Panc1 (cell line): ENCODE measurements around the gene FAM81B. TPM values are rescaled to one million over a fixed set of nuclear protein-coding genes. Genes with fewer than 3 reads are reported as not detected.

Experiments
- ATAC-seq: fragments of 200-7000 bp; cut with Tn5 transposase; 2 replicates; pipeline ENCODE4 v1.9.1; 2020; ENCODE audit warnings: mild to moderate bottlenecking, moderate library complexity
- BruUV-seq: library from RNA; stranded (reverse); fragments of 400-500 nt; replicated peaks from 2 replicates; lab custom pipeline; 2021; lab: Mats Ljungman, UMichigan
- CTCF ChIA-PET: fragments of 300-600 bp; sonication (Branson Sonifier 250); formaldehyde crosslinking; loops from one replicate; lab custom pipeline; 2022; ENCODE audit warnings: antibody characterized with exemption; lab: Charles Lee
- POLR2A ChIA-PET: fragments of 300-600 bp; sonication (Branson Sonifier 250); formaldehyde crosslinking; loops from one replicate; lab custom pipeline; 2022; ENCODE audit warnings: antibody characterized with exemption; lab: Charles Lee
- DNase-seq: peaks from one replicate; pipeline ENCODE4 v3.0.0-alpha.2; 2010; ENCODE audit warnings: low read depth, low spot score
- H3K27ac ChIP-seq: 2 replicates; pipeline ENCODE4 v1.5.1; 2011; ENCODE audit warnings: mild to moderate bottlenecking, low read length, inconsistent platforms
- H3K27me3 ChIP-seq: fragments of 200-500 bp; sonication (Bioruptor generic); 2 replicates; pipeline ENCODE4 v1.6.0; 2014; ENCODE audit warnings: low read length, inconsistent platforms; ENCODE audit not compliant: control insufficient read depth, insufficient read depth
- H3K36me3 ChIP-seq: fragments of 200-500 bp; sonication (Bioruptor generic); 2 replicates; pipeline ENCODE4 v1.5.1; 2014; ENCODE audit warnings: inconsistent platforms, mild to moderate bottlenecking, low read length, moderate library complexity; ENCODE audit not compliant: control insufficient read depth, insufficient read depth
- H3K4me1 ChIP-seq: 2 replicates; pipeline ENCODE4 v1.5.1; 2011; ENCODE audit warnings: inconsistent platforms, mild to moderate bottlenecking, low read length, moderate library complexity; ENCODE audit not compliant: control insufficient read depth, insufficient read depth
- H3K4me3 ChIP-seq, 2 experiments: 2 replicates each; pipeline ENCODE4 v1.5.1; 2011 to 2012; ENCODE audit warnings: low read depth in 2 of 2, low read length in 2 of 2, mild to moderate bottlenecking in 2 of 2, inconsistent platforms in 1 of 2, moderate library complexity in 1 of 2
- H3K9me3 ChIP-seq: fragments of 200-500 bp; sonication (Bioruptor generic); 2 replicates; pipeline ENCODE4 v1.5.1; 2014; ENCODE audit warnings: low read depth, mild to moderate bottlenecking, inconsistent platforms, low read length, moderate library complexity; ENCODE audit not compliant: control insufficient read depth, insufficient read depth
- CTCF ChIP-seq: fragments of 450-650 bp; IDR thresholded peaks from 2 replicates; pipeline ENCODE4 v1.5.1; 2017; ENCODE audit warnings: mild to moderate bottlenecking
- POLR2AphosphoS5 ChIP-seq: IDR thresholded peaks from 2 replicates; pipeline ENCODE4 v1.6.1; 2012; ENCODE audit warnings: mild to moderate bottlenecking, low read depth, low read length, moderate library complexity
- SIN3A ChIP-seq: IDR thresholded peaks from 2 replicates; pipeline ENCODE4 v1.6.1; 2012; ENCODE audit warnings: low read depth, mild to moderate bottlenecking, low read length, moderate library complexity, borderline replicate concordance; ENCODE audit not compliant: insufficient read depth
- TCF7L2 ChIP-seq: IDR thresholded peaks from 2 replicates; pipeline ENCODE4 v1.6.1; 2011; ENCODE audit warnings: mild to moderate bottlenecking, low read depth, low read length, inconsistent platforms
- in situ Hi-C: cut with HindIII; loops from 2 replicates; pipeline ENCODE4 v1.10.0; 2016; ENCODE audit warnings: low sequenced_read_pairs, low pct_unique_long_range_greater_than_20kb
- intact Hi-C: fragments of 100-400 bp; cut with micrococcal nuclease; formaldehyde crosslinking; loops from one replicate; pipeline ENCODE4 v1.10.0; 2022; ENCODE audit not compliant: unreplicated experiment
- total RNA-seq: library from RNA; stranded (reverse); gene quantifications from one replicate; pipeline ENCODE4 v1.2.1, GENCODE V29; 2021; ENCODE audit not compliant: unreplicated experiment
- TF ChIP-seq, protein P1 (sequence below), 2 experiments: IDR thresholded peaks; 2 replicates each; pipeline ENCODE4 v1.6.1; 2011 to 2012; ENCODE audit warnings: low read depth in 2 of 2, control low read depth in 1 of 2, low read length in 1 of 2, mild to moderate bottlenecking in 1 of 2, moderate library complexity in 1 of 2; ENCODE audit not compliant: insufficient read depth in 1 of 2

The FAM81B gene
- total RNA-seq, 1 experiment from 2014 or later = not detected

GRCh38 chr5:95393279-95393678, 2.1 kb downstream of the FAM81B start:
- ATAC-seq (no peak), DNase-seq (no peak)
- POLR2A ChIA-PET = no interaction called here
- in situ Hi-C loops = no loop called here
- intact Hi-C loops = no loop called here
- no peak overlapping the region for H3K27ac ChIP-seq
- CTCF ChIA-PET = no interaction called here
- TF ChIP-seq, protein P1, sequence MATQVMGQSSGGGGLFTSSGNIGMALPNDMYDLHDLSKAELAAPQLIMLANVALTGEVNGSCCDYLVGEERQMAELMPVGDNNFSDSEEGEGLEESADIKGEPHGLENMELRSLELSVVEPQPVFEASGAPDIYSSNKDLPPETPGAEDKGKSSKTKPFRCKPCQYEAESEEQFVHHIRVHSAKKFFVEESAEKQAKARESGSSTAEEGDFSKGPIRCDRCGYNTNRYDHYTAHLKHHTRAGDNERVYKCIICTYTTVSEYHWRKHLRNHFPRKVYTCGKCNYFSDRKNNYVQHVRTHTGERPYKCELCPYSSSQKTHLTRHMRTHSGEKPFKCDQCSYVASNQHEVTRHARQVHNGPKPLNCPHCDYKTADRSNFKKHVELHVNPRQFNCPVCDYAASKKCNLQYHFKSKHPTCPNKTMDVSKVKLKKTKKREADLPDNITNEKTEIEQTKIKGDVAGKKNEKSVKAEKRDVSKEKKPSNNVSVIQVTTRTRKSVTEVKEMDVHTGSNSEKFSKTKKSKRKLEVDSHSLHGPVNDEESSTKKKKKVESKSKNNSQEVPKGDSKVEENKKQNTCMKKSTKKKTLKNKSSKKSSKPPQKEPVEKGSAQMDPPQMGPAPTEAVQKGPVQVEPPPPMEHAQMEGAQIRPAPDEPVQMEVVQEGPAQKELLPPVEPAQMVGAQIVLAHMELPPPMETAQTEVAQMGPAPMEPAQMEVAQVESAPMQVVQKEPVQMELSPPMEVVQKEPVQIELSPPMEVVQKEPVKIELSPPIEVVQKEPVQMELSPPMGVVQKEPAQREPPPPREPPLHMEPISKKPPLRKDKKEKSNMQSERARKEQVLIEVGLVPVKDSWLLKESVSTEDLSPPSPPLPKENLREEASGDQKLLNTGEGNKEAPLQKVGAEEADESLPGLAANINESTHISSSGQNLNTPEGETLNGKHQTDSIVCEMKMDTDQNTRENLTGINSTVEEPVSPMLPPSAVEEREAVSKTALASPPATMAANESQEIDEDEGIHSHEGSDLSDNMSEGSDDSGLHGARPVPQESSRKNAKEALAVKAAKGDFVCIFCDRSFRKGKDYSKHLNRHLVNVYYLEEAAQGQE (IDR thresholded peaks at IDR 0.05; ENCODE audit: insufficient read depth in 1 of 2, low read depth in 2 of 2, low read length in 1 of 2) = no peak
- TF ChIP-seq POLR2AphosphoS5 (no peak), TCF7L2 (no peak), SIN3A (no peak), CTCF (no peak)
- no TSS peak for BruUV-seq
- H3K4me3 ChIP-seq = no peak overlapping the region
- H3K27me3 ChIP-seq = peaks cover 14% of the 10 kb centered on the region; the same call in 1 of the 2 replicates
- H3K9me3 ChIP-seq = no peaks in the 10 kb centered on the region
- H3K4me1 ChIP-seq = no peaks in the 10 kb centered on the region
- H3K36me3 ChIP-seq = no peaks in the 10 kb centered on the region

- ChIA-PET POLR2A (no interaction called here), CTCF (no interaction called here)
- no peak overlapping the region for H3K27ac ChIP-seq
- H3K9me3 ChIP-seq = no peaks in the 10 kb centered on the region
- no peak for TF ChIP-seq CTCF
- TF ChIP-seq TCF7L2 = no peak
- TF ChIP-seq, protein P1 (IDR thresholded peaks at IDR 0.05; ENCODE audit: insufficient read depth in 1 of 2, low read depth in 2 of 2, low read length in 1 of 2) = no peak
- ATAC-seq (no peak), DNase-seq (no peak)
- no peaks in the 10 kb centered on the region for H3K4me1 ChIP-seq
- H3K36me3 ChIP-seq = no peaks in the 10 kb centered on the region
- intact Hi-C loops (no loop called here), in situ Hi-C loops (no loop called here)
- no TSS peak for BruUV-seq
- peaks cover 7% of the 10 kb centered on the region for H3K27me3 ChIP-seq
- no peak overlapping the region for H3K4me3 ChIP-seq
Measured at GRCh38 chr5:95398989-95399388, 7.8 kb downstream of the FAM81B start.
